Lung (tissue), 12 donors: ENCODE data around the gene GARIN5A. TPM values are rescaled to one million over a fixed set of nuclear protein-coding genes. Genes with fewer than 3 reads are reported as not detected.

Experiments
- ATAC-seq: fragments of 200-7000 bp; cut with Tn5 transposase; one replicate; pipeline ENCODE4 v1.9.1; 2020; ENCODE audit warnings: moderate number of reproducible peaks; ENCODE audit not compliant: insufficient read depth, low FRiP score
- DNase-seq, 3 donors: peaks; one replicate each; pipeline ENCODE4 v3.0.0-alpha.2; 2013 to 2017
- H3K27ac ChIP-seq, 2 donors: one replicate each; pipeline ENCODE4 v1.5.1; 2013; ENCODE audit warnings: mild to moderate bottlenecking in 2 of 2, moderate library complexity in 2 of 2, control low read depth in 1 of 2, inconsistent platforms in 1 of 2, low read depth in 1 of 2, low read length in 1 of 2
- H3K27me3 ChIP-seq, 3 donors: one replicate each; pipeline ENCODE4 v1.5.1; 2013; ENCODE audit warnings: low read length in 2 of 3; ENCODE audit not compliant: control insufficient read depth in 3 of 3, insufficient read depth in 3 of 3
- H3K36me3 ChIP-seq, 4 donors: one replicate each; pipeline ENCODE4 v1.5.1; 2013; ENCODE audit warnings: low read length in 4 of 4, mild to moderate bottlenecking in 1 of 4, moderate library complexity in 1 of 4; ENCODE audit not compliant: control insufficient read depth in 4 of 4, insufficient read depth in 4 of 4
- H3K4me1 ChIP-seq, 5 donors: one replicate each; pipeline ENCODE4 v1.5.1; 2013; ENCODE audit warnings: low read length in 5 of 5, mild to moderate bottlenecking in 2 of 5, moderate library complexity in 1 of 5; ENCODE audit not compliant: control insufficient read depth in 5 of 5, insufficient read depth in 5 of 5
- H3K4me3 ChIP-seq: one replicate; pipeline ENCODE4 v1.5.1; 2013; ENCODE audit warnings: mild to moderate bottlenecking, control low read depth, moderate library complexity
- H3K9ac ChIP-seq, 2 donors: one replicate each; pipeline ENCODE4 v1.5.1; 2013; ENCODE audit warnings: low read length in 2 of 2, control low read depth in 1 of 2; ENCODE audit not compliant: insufficient read depth in 1 of 2
- H3K9me3 ChIP-seq, 4 donors: one replicate each; pipeline ENCODE4 v1.5.1; 2013; ENCODE audit warnings: low read length in 3 of 4, mild to moderate bottlenecking in 1 of 4, moderate library complexity in 1 of 4; ENCODE audit not compliant: control insufficient read depth in 4 of 4, insufficient read depth in 3 of 4
- CTCF ChIP-seq: IDR thresholded peaks from 2 replicates; pipeline ENCODE4 v1.5.1; 2012; ENCODE audit warnings: mild to moderate bottlenecking; ENCODE audit errors: control extremely low read depth, extremely low read depth
- WGBS, 2 donors: extraction: QIAGEN DNeasy Blood & Tissue Kit; methylation state at CpG; one replicate each; pipeline ENCODE4 v1.1.7; 2013; 5-methylcytosine and 5-hydroxymethylcytosine counted together
- polyA plus RNA-seq, 2 donors: library from polyadenylated mRNA; stranded (reverse); fragments of 200-250 nt; gene quantifications; one replicate each; pipeline ENCODE4 v1.2.1, GENCODE V29; 2013
- total RNA-seq, 2 donors: library from RNA; depleted of rRNA in 1 of 2; stranded (reverse); fragments of >200 nt in 1 of 2; gene quantifications; one replicate each; pipeline ENCODE4 v1.2.1, GENCODE V29; 2014 to 2021
- donor health status: control.
- donor health status: control.
- donor health status: Bipolar disorder and iron deficiency.
- donor health status: healthy.
- donor health status: DM: yes; HTN: yes; CAD: no.

GARIN5A gene
- total and polyA plus RNA-seq, 4 donors = 1.7 to 5.0 (median 2.4) TPM

GRCh38 chr19:50516964-50517703 is 40.5 kb upstream of the GARIN5A start:
- ATAC-seq (no peak), DNase-seq (no peak)
- Histone ChIP-seq H3K4me1 (no peaks in the 10 kb centered on the region), H3K36me3 (peaks cover 0 to 6% (median 0%) of the 10 kb centered on the region in 4 donors), H3K9me3 (peaks cover 0 to 9% (median 0%) of the 10 kb centered on the region in 4 donors), H3K27ac (no peak overlapping the region), H3K9ac (no peak overlapping the region), H3K27me3 (no peaks in the 10 kb centered on the region), H3K4me3 (no peak overlapping the region)
- WGBS, 2 donors = 60 to 62% methylated on average over 45 to 53 of the region's 53 CpGs
- no peak for TF ChIP-seq CTCF

GRCh38 chr19:50516456-50516855 is 39.8 kb upstream of the GARIN5A start:
- no peak for TF ChIP-seq CTCF
- 41 to 51% methylated on average over 12 of the region's 12 CpGs for WGBS, 2 donors
- Histone ChIP-seq H3K4me1 (no peaks in the 10 kb centered on the region), H3K9ac (no peak overlapping the region), H3K27ac (no peak overlapping the region), H3K9me3 (peaks cover 0 to 9% (median 0%) of the 10 kb centered on the region in 4 donors), H3K4me3 (no peak overlapping the region), H3K36me3 (peaks cover 0 to 6% (median 0%) of the 10 kb centered on the region in 4 donors), H3K27me3 (no peaks in the 10 kb centered on the region)
- no peak for DNase-seq
- no peak for ATAC-seq

GRCh38 chr19:50515168-50515561 is 38.5 kb upstream of the GARIN5A start:
- no peak for TF ChIP-seq CTCF
- H3K36me3 ChIP-seq = peaks cover 0 to 6% (median 0%) of the 10 kb centered on the region in 4 donors
- no peak overlapping the region for H3K9ac ChIP-seq
- H3K9me3 ChIP-seq = peaks cover 0 to 9% (median 0%) of the 10 kb centered on the region in 4 donors
- ATAC-seq (no peak), DNase-seq (no peak)
- no peaks in the 10 kb centered on the region for H3K27me3 ChIP-seq
- H3K4me3 ChIP-seq = no peak overlapping the region
- peaks cover 0 to 7% (median 0%) of the 10 kb centered on the region in 5 donors for H3K4me1 ChIP-seq
- H3K27ac ChIP-seq = no peak overlapping the region
- 69 to 80% methylated on average over 11 of the region's 11 CpGs for WGBS, 2 donors
